ENCODE data around the gene TTC22. TPM values are rescaled to one million over a fixed set of nuclear protein-coding genes. Genes with fewer than 3 reads are reported as not detected.

Gene TTC22
- total RNA-seq, 1 experiment from 2014 or later: 1.2 TPM

GRCh38 chr1:54816130-54816529 is 15.0 kb upstream of the TTC22 start:
- no peak for DNase-seq

DNA sequence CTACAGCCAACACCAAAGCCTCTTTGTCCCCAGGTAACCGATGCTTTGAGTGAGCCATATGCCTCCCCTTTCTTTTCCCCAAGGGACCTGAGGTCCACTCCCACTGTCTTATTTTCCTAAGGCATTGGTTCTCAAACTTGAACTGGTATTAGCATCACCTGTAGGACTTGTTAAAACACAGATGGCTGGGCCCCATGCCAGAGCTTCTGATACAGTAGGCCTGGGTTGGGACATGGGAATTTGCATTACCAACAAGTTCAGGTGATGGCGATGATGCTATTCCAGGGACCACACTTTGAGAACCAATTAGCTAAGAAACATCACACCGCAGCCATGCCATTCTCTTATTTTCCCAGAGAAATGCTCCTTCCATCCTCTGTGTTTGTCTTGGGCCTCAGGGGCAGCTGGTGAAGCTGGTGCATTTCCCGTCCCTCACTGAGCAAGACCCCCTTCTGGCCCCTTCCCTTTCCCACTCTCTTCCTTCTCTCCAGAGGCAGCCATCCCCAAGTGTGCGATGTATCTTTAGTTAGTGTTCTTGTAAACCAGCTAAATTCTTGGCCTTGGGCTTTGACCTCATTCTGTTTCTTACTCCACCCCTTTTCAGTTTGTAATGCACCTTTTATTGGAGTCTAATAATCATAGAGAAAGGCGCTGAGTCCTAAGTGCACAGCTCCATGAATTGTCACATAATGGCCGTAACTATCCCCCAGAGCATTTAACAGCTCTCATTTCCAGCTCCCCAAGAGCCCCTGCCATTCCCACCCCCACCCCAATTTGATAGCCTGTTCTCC is 14.2 kb upstream of the TTC22 start:
- Histone ChIP-seq H3K4me3 (ENCODE audit: insufficient read depth, low read depth, low read length) (no peak overlapping the region), H3K36me3 (replicated peaks; ENCODE audit: control insufficient read depth, insufficient read depth, low read length) (no peaks in the 10 kb centered on the region)
- DNase-seq: no peak

More at GRCh38 chr1:54816130-54816529, 15.0 kb upstream of the TTC22 start:
- Histone ChIP-seq H3K27me3 (ENCODE audit: control insufficient read depth, insufficient read depth, low read length) (no peaks in the 10 kb centered on the region; the same call in 1 of the 2 replicates), H3K4me3 (ENCODE audit: insufficient read depth, low read depth, low read length) (no peak overlapping the region), H3K36me3 (replicated peaks; ENCODE audit: control insufficient read depth, insufficient read depth, low read length) (no peaks in the 10 kb centered on the region)

DNA sequence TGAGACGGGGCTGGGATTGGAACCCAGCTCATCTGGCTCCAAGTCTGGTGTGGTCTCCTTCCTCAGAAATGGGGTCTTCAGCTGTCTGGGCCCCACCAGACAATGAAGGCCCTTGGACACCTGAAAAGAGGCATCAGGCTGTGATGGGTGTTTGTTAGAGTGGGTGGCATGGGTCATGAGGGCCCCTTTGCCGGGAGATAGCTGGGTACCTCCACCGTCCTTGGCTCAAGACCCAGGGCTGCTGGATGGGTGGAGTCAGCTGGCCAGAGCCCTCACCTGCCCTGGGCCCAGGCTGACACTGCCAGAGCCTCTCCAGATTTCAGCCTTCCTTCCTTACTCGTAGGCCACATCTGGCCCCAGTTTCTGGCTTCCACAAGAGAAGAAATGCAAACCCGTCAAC is 13.4 kb upstream of the TTC22 start:
- H3K27me3 ChIP-seq (ENCODE audit: control insufficient read depth, insufficient read depth, low read length): no peaks in the 10 kb centered on the region; the same call in 1 of the 2 replicates
- peak; percentile 40 for DNase-seq
- no peak overlapping the region for H3K4me3 ChIP-seq (ENCODE audit: insufficient read depth, low read depth, low read length)
- H3K36me3 ChIP-seq (replicated peaks; ENCODE audit: control insufficient read depth, insufficient read depth, low read length): no peaks in the 10 kb centered on the region

More for the DNA sequence above, 14.2 kb upstream of the TTC22 start:
- H3K27me3 ChIP-seq (ENCODE audit: control insufficient read depth, insufficient read depth, low read length): no peaks in the 10 kb centered on the region; the same call in 1 of the 2 replicates

DNA sequence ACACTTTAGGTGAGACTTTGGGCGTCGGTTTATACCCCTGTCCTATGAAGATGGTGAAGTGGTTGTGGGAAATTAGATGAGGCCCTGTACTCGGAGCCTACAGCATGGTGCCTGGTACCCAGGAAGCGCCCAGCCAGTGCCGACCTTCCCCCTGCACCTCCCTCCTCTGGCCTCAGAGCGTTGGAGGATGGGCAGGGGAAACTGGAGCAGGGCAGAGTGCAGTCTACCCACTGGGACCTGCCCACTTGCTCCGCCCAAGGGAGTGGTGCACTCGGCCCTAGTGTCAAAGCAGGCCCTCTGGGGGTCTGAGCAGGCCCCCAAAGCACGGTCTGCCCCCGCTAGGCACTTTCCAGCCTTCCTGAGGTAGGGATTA is 13.0 kb upstream of the TTC22 start:
- H3K27me3 ChIP-seq (ENCODE audit: control insufficient read depth, insufficient read depth, low read length): no peaks in the 10 kb centered on the region; the same call in 1 of the 2 replicates
- no peak overlapping the region for H3K4me3 ChIP-seq (ENCODE audit: insufficient read depth, low read depth, low read length)
- DNase-seq: peak; percentile 67
- no peaks in the 10 kb centered on the region for H3K36me3 ChIP-seq (replicated peaks; ENCODE audit: control insufficient read depth, insufficient read depth, low read length)

DNA sequence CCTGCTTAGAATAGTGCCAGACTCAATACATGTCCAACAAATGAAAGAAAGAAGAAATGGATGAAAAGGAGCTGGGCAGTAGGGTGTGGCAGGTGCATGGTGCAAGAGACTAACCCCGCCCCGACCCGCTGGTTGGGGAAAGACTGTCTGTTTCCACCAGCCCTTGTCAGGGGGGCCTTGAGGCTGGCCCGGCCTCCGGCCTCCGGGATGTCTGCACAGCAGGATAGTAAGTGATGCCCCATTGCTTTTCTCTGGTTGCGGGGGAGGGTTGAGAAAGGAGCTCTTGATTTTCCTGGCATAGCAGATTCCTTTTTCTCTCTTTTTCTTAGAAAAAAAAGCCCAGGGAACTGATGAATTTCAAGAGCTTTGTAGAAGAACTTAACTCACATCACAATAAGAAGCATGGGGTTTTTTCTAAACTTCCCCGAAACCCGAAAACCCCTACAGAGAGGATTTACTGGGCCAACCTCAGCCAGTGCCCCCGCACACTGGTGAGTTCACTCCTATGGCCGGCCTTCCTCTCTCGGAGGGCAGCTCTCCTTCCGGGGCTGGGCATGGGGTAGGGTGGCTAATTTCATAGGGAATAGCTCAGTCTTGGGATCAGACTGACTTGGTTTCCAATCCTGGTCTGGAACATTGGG is 12.5 kb upstream of the TTC22 start:
- Histone ChIP-seq H3K4me3 (ENCODE audit: insufficient read depth, low read depth, low read length) (no peak overlapping the region), H3K27me3 (ENCODE audit: control insufficient read depth, insufficient read depth, low read length) (no peaks in the 10 kb centered on the region; the same call in 1 of the 2 replicates), H3K36me3 (replicated peaks; ENCODE audit: control insufficient read depth, insufficient read depth, low read length) (no peaks in the 10 kb centered on the region)
- DNase-seq: peak; percentile 86

DNA sequence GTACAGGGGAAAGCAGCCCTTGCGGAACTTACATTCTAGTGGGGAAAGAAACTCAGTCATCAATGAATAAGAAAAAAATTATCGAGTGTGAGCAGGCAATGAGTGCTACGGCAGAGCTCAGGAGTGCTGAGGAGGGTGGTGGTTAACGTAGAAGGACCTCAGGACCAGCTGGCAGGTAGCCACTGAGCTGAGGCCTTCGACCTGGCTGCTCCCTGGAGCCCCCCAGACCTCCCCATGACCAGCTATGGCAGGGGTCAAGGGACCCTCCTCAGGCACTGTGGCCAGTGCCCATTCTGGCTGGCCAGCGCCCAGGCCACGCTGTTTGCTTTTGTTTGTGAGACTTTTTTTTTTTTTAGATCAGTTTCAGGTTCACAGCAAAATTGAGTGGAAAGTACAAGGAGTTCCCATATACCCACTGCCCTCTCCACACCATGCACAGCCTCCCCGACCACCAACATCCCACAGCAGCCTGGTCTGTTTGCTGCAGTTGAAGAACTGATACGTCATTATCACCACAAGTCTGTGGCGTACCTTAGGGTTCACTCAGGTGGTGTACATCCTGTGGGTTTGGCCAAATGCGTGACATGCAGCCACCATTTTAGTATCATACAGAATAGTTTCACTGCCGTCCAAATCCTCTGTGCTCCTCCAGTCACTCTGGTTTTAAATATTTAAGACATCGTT is 11.8 kb upstream of the TTC22 start:
- Histone ChIP-seq H3K36me3 (replicated peaks; ENCODE audit: control insufficient read depth, insufficient read depth, low read length) (no peaks in the 10 kb centered on the region), H3K4me3 (ENCODE audit: insufficient read depth, low read depth, low read length) (no peak overlapping the region), H3K27me3 (ENCODE audit: control insufficient read depth, insufficient read depth, low read length) (no peaks in the 10 kb centered on the region; the same call in 1 of the 2 replicates)
- peak; percentile 37 for DNase-seq

DNA sequence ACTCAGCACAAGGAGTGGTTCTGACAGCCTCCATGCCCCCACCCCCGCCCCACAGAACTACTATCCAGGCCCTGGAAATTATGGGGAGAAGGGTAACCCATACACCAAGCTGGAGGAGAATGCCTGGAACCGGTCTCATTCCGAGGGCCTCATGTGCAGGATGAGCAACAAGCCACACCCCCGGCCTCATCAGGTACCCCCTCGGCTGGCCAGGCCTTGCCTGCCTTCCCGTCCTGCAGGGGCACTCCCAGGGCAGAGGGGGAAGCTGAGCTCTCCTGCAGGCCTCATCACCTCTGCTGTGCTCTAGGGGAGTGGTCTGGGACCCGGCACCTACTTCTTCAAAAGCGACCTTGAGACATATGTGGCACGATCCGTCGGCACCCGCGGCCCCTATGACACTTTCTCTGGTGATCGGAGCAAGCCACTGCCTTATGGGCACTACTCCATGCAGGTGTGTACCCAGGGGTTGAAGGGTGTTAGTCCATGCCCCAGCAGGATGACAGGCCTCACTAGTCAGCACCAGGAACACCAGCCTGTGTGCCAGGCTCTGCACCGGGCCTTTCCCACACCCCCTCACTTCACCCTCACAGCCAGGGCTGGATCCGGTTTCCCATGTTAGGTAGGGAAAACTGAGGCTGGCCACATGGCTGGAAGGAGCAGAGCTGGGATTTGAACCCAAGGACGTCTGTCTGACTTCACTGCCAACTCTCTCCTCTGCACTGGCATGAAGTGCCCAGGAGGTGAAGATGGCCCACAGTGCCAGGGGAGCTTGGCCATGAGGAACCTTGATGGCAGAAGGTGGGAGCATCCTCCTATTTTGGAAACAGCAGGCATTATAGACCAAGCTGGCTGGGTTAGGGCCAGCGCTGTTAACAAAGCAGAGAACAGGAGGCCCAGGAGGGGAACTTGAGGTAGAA is 10.9 kb upstream of the TTC22 start:
- DNase-seq: peak; percentile 48
- Histone ChIP-seq H3K27me3 (ENCODE audit: control insufficient read depth, insufficient read depth, low read length) (no peaks in the 10 kb centered on the region; the same call in 1 of the 2 replicates), H3K4me3 (ENCODE audit: insufficient read depth, low read depth, low read length) (no peak overlapping the region), H3K36me3 (replicated peaks; ENCODE audit: control insufficient read depth, insufficient read depth, low read length) (no peaks in the 10 kb centered on the region)

DNA sequence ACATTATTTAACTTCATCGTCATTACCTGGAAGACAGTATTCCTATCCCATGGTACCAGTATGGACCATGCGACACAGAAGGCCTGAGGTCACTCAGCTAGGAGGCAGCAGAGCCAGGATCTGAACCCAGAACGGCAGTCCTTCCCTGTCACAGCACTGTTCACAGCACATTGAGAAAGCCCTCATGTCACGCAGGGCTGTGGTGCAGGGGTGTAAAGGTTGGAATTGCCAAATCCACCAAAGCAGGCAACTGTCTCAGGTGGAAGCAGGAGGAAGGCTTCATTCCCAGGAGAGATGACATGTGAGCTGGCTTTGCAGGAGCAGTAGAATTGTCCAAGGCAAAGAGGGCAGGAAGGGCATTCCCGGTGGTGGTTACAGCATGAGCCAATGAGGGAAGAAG is 9.9 kb upstream of the TTC22 start:
- no peak for DNase-seq
- H3K36me3 ChIP-seq (replicated peaks; ENCODE audit: control insufficient read depth, insufficient read depth, low read length): no peaks in the 10 kb centered on the region
- H3K4me3 ChIP-seq (ENCODE audit: insufficient read depth, low read depth, low read length): no peak overlapping the region
- no peaks in the 10 kb centered on the region for H3K27me3 ChIP-seq (ENCODE audit: control insufficient read depth, insufficient read depth, low read length)

- DNase-seq: peak; percentile 94
- H3K36me3 ChIP-seq (replicated peaks; ENCODE audit: control insufficient read depth, insufficient read depth, low read length): no peaks in the 10 kb centered on the region
- H3K27me3 ChIP-seq (ENCODE audit: control insufficient read depth, insufficient read depth, low read length): no peaks in the 10 kb centered on the region; the same call in 1 of the 2 replicates
- H3K4me3 ChIP-seq (ENCODE audit: insufficient read depth, low read depth, low read length): no peak overlapping the region
These were observed 9.2 kb upstream of the TTC22 start for GRCh38 chr1:54810153-54810942.

DNA sequence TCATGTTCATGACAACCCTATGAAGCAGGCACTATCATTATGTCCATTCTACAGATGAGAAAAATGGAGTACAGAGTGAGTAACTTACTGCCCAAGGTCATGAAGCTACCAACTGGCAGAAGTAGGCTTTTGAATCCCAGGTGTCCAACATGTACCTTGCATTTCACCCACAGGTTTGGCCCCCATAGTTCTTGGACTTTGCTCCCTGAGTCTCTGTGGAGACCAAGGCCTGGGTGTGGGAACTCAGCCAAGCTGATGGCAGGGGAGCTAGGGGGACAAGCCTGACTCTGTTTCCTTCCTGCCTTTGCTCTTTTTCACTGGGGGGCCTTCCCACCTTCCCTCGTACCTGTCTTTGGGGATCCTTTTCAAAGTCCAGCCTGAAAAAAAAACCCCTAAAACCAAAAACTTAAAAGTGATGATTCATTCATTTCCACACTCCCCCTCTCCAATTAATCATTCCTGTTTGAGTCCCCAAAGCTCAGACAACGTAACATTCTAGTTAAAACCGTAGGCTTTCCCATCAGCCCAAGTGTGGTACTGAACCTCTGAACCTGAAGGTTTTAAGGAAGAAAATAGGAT is 8.5 kb upstream of the TTC22 start:
- DNase-seq: no peak
- Histone ChIP-seq H3K4me3 (ENCODE audit: insufficient read depth, low read depth, low read length) (no peak overlapping the region), H3K27me3 (ENCODE audit: control insufficient read depth, insufficient read depth, low read length) (no peaks in the 10 kb centered on the region; the same call in 1 of the 2 replicates), H3K36me3 (replicated peaks; ENCODE audit: control insufficient read depth, insufficient read depth, low read length) (no peaks in the 10 kb centered on the region)

- Histone ChIP-seq H3K36me3 (replicated peaks; ENCODE audit: control insufficient read depth, insufficient read depth, low read length) (no peaks in the 10 kb centered on the region), H3K27me3 (ENCODE audit: control insufficient read depth, insufficient read depth, low read length) (no peaks in the 10 kb centered on the region; the same call in 1 of the 2 replicates), H3K4me3 (ENCODE audit: insufficient read depth, low read depth, low read length) (no peak overlapping the region)
- DNase-seq: peak; percentile 56
These were observed 7.5 kb upstream of the TTC22 start for GRCh38 chr1:54808443-54809207.

DNA sequence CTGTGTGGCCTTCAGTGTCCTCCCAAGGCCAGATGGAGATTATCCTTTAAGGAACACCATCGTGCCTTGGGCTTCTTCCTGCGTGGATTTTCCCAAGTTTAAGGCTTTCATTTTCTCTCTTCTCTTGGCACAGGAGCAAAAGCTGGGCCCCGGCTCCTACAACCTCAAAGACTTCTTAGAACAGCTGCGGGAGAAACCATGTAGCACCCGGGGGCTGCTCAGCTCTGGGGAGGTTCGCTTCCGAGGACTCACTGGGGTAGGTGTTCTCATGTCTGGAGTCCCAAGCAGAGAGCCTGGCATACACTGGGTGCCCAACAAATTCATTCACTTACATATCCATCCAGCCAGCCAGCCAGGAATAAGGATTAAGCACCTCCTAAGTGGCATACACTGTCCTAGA is 6.6 kb upstream of the TTC22 start:
- no peaks in the 10 kb centered on the region; the same call in 1 of the 2 replicates for H3K27me3 ChIP-seq (ENCODE audit: control insufficient read depth, insufficient read depth, low read length)
- no peak for DNase-seq
- no peaks in the 10 kb centered on the region for H3K36me3 ChIP-seq (replicated peaks; ENCODE audit: control insufficient read depth, insufficient read depth, low read length)

More for the DNA sequence above, 6.6 kb upstream of the TTC22 start:
- no peak overlapping the region for H3K4me3 ChIP-seq (ENCODE audit: insufficient read depth, low read depth, low read length)
